ENCODE data around the gene IL1RAPL2. TPM values are rescaled to one million over a fixed set of nuclear protein-coding genes. Genes with fewer than 3 reads are reported as not detected.

IL1RAPL2 gene
- polyA plus RNA-seq, 2 of the 4 experiments (the other 2 are of a cell fraction) = not detected

- TF ChIP-seq PBX3 (IDR thresholded peaks at IDR 0.05) = no peak
Observed at GRCh38 chrX:105116486-105116885, 550.5 kb downstream of the IL1RAPL2 start (continued).

GRCh38 chrX:105117621-105118020 lies 551.6 kb downstream of the IL1RAPL2 start:
- Histone ChIP-seq H3K4me1 (no peaks in the 10 kb centered on the region), H3K9me3 (no peaks in the 10 kb centered on the region), H3K4me2 (no peak overlapping the region), H3K27ac (no peak overlapping the region), H3K4me3 (no peak overlapping the region)
- 6% methylated on average over 1 of the region's 1 CpG for whole genome bisulfite sequencing (ENCODE audit: missing lambda C conversion rate)
- CTCF ChIA-PET = no interaction called here
- ATAC-seq (no peak), DNase-seq (ENCODE audit: low read depth in 1 of 2, low spot score in 1 of 2) (no peak), FAIRE-seq (no peak)
- POLR2A ChIA-PET = no interaction called here
- TF ChIP-seq CBX2 (IDR thresholded peaks at IDR 0.05; ENCODE audit: borderline replicate concordance, low read depth) (no peak), EHF (CRISPR knock-in tag; IDR thresholded peaks at IDR 0.05) (no peak), MYC (IDR thresholded peaks at IDR 0.05; ENCODE audit: borderline replicate concordance, low read length) (no peak), KDM1A (IDR thresholded peaks at IDR 0.05; ENCODE audit: low read depth) (no peak), MAFK (IDR thresholded peaks at IDR 0.05; ENCODE audit: partially characterized antibody) (no peak), MAX (IDR thresholded peaks at IDR 0.05) (no peak), RNF2 (IDR thresholded peaks at IDR 0.05; ENCODE audit: borderline replicate concordance, low read depth) (no peak), CEBPB (IDR thresholded peaks at IDR 0.05) (no peak)

- no peaks in the 10 kb centered on the region for H3K4me1 ChIP-seq
- 1% methylated on average over 4 of the region's 4 CpGs for WGBS (ENCODE audit: missing lambda C conversion rate)
- ATAC-seq (no peak), DNase-seq (ENCODE audit: low read depth in 1 of 2, low spot score in 1 of 2) (no peak), FAIRE-seq (no peak)
- POLR2A ChIA-PET = no interaction called here
- H3K27ac ChIP-seq = no peak overlapping the region
- H3K9me3 ChIP-seq = no peaks in the 10 kb centered on the region
- TF ChIP-seq CHD4 (IDR thresholded peaks at IDR 0.05; ENCODE audit: borderline replicate concordance) = no peak
- H3K4me3 ChIP-seq = no peak overlapping the region
- CTCF ChIA-PET = no interaction called here
- H3K4me2 ChIP-seq = no peak overlapping the region
Observed at GRCh38 chrX:105120463-105120862, 554.5 kb downstream of the IL1RAPL2 start.

GRCh38 chrX:105121186-105121585 lies 555.2 kb downstream of the IL1RAPL2 start:
- no peak for FAIRE-seq
- WGBS (ENCODE audit: missing lambda C conversion rate) = 0% methylated on average over 2 of the region's 2 CpGs
- no peak for ATAC-seq
- TF ChIP-seq HEYL (CRISPR knock-in tag; IDR thresholded peaks at IDR 0.05) (no peak), HES2 (IDR thresholded peaks at IDR 0.05) (no peak), NPAS2 (CRISPR knock-in tag; IDR thresholded peaks at IDR 0.05; ENCODE audit: borderline replicate concordance) (no peak), NFE2L2 (conservative IDR thresholded peaks at IDR 0.05; ENCODE audit: low read length) (no peak), ZFP36 (IDR thresholded peaks at IDR 0.05; ENCODE audit: borderline replicate concordance, partially characterized antibody) (no peak), CHD2 (IDR thresholded peaks at IDR 0.05; ENCODE audit: low read length, partially characterized antibody) (no peak), TFCP2L1 (CRISPR knock-in tag; IDR thresholded peaks at IDR 0.05) (no peak), ZC3H11A (IDR thresholded peaks at IDR 0.05) (no peak), REST (IDR thresholded peaks at IDR 0.05) (no peak), FOSB (CRISPR knock-in tag; IDR thresholded peaks at IDR 0.05) (no peak), SMC3 (IDR thresholded peaks at IDR 0.05) (no peak), CTCF (IDR thresholded peaks at IDR 0.05) (no peak), NR3C1 (IDR thresholded peaks at IDR 0.05) (no peak), EHMT2 (IDR thresholded peaks at IDR 0.05; ENCODE audit: low read depth) (no peak), MAFK (IDR thresholded peaks at IDR 0.05; ENCODE audit: partially characterized antibody) (no peak), PBX3 (IDR thresholded peaks at IDR 0.05) (no peak), GATA3 (IDR thresholded peaks at IDR 0.05; ENCODE audit: borderline replicate concordance) (no peak), TP53 (CRISPR knock-in tag; IDR thresholded peaks at IDR 0.05) (no peak)

More at GRCh38 chrX:105121186-105121585, 555.2 kb downstream of the IL1RAPL2 start:
- H3K4me2 ChIP-seq = no peak overlapping the region
- ChIA-PET POLR2A (no interaction called here), CTCF (no interaction called here)
- no peak overlapping the region for H3K27ac ChIP-seq
- H3K4me3 ChIP-seq = no peak overlapping the region
- no peaks in the 10 kb centered on the region for H3K4me1 ChIP-seq
- no peaks in the 10 kb centered on the region for H3K9me3 ChIP-seq
- no peak for DNase-seq (ENCODE audit: low read depth in 1 of 2, low spot score in 1 of 2)
